HG02840 (cell line): ENCODE data around the gene HEMK1.

Experiments
- ATAC-seq: cut with Tn5 transposase; IDR thresholded peaks from one replicate; pipeline ENCODE4 v1.9.1; 2021; ENCODE audit warnings: mild to moderate bottlenecking, moderate library complexity, moderate number of reproducible peaks; ENCODE audit not compliant: unreplicated experiment, low FRiP score

HEMK1 gene

DNA sequence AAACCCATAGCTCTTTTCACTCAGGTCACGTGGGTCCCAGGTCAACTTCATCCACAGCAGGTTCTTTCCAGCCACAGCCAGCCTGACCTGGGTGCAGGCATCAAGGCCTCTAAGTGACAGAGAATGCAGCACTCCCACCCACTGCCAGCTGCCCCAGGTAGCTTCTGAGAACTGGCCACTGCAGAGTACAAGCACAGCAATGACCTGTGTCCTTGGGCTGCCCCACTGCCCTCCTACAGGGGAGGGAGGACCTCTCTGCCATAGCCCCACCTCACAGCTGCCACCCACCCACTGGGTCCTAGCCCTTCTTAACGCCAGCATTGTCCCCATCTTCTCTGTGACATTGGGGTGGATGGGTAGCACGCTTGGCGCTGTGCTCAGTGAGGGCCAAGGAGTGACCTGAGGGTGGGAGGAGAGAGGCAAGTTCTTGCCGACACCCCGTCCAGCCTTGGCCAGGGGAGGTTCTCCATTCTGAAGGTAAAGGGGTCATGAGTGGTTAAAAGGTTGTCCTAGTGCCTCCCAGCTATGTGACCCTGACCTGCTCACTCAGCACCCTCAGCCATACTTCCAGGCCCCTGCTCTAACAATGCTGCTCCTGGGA lies 29.9 kb downstream of the HEMK1 start:
- ATAC-seq: no peak

DNA sequence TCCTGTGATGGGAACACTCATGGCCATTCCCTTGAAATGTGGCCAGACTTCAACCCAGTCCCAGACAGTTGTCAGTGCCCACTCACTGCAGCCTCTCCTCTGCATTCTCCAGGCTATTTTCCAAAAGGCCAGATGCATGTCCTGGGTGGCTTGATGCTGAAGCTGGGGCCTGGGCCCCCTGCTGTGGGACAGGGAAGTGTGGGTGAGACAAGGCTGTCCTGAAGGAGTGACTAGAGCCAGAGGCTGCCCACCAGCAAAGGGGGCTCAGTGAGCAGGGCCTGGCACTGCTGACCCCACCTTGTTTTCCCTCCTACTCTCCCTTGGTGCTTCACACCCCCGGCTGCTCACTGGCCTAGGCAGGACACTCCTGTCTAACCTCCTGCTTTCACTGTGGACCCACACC lies 30.4 kb downstream of the HEMK1 start:
- ATAC-seq: no peak

DNA sequence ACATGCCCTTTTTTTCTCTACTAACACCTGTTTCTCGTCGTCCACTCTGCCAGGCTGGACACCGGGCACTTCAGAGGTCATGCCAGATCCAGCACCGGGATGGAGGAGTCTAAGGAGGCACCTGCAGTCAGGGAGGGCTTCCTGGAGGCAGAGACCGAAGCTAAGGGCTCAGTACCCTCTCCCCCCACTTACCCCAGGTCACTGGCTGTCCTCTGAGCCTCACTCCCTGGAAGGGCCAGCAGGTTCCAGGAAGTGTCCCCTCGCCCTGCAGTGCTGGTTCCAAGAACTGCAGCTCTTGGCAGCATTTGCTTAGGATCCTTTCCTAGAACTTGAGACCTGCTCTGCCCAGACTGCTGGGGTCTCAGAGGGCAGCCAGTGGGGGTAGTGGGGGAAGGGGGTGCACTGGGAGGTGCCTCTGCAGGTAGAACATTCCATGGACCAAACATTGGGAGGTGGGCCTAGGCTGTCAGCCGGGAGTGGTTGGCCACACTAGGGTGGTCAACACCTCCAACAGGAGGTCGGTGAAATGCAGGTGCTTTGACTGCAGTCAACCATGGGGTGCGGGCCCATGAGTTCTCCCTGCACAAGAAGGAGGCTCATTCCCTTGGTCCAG lies 30.9 kb downstream of the HEMK1 start:
- no peak for ATAC-seq

DNA sequence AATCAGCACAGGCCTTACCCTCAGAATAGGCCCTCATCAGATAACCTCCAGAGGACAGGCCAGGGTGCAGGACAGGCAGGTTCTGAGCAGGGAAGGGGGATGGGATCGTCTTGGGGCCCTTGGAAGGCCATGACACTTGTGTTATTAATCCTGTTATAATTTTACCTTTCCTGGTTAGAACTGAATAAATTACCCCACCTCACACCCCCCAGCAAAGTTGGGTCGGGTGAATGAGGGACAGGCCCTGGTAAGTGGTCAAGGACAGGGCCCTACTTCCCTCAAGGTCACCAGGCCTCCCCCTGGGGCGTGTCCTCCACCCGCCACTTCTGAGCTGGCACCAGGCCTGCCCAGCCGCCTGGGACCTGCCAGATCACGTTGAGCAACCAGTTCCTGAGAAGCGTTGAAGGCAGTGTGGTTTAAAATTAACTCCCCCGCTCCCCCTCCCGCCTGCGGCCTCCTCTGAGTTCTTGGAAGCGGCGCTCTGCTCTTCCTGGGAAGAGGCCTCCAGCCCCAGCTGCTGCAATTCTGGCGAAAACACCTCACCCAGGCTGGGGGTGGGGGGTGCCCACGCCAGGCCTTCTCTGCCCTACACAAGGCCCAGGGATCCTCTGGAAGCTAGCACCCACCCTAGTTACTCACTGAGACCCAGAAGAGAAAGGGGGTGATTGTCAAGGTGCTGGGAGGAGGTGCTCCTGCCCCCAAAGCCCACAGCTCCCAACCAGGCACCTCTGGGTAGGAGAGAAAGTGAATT lies 31.7 kb downstream of the HEMK1 start:
- ATAC-seq: no peak

DNA sequence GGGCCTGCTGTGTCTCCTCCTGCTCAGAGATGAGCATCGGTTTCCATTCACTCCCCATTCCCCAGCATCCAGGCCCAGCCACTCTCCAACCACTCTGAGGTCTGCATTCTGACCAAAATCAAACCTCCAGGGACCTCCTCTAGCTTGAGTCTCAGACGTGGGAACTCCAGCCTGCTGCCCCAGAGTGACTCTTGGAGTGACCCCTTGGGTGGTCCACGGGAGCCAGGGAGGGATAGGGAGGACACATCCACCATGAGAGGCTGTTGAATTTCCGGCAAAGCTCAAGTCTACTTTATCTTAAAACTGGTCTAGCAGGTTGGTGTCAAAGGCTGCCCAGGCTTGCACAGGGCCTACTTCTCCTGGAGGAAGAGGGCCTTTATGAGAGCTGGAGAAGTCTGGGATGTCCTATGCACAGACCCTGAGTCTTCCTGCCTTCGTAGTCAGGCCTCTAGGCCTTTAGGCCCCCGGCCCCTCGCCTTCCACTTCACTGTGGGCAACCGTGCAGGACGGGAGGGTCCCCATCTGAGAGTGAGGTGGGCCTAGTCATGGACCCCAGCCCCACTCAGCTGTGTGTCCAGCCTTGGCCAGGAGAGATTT lies 33.4 kb downstream of the HEMK1 start:
- no peak for ATAC-seq

DNA sequence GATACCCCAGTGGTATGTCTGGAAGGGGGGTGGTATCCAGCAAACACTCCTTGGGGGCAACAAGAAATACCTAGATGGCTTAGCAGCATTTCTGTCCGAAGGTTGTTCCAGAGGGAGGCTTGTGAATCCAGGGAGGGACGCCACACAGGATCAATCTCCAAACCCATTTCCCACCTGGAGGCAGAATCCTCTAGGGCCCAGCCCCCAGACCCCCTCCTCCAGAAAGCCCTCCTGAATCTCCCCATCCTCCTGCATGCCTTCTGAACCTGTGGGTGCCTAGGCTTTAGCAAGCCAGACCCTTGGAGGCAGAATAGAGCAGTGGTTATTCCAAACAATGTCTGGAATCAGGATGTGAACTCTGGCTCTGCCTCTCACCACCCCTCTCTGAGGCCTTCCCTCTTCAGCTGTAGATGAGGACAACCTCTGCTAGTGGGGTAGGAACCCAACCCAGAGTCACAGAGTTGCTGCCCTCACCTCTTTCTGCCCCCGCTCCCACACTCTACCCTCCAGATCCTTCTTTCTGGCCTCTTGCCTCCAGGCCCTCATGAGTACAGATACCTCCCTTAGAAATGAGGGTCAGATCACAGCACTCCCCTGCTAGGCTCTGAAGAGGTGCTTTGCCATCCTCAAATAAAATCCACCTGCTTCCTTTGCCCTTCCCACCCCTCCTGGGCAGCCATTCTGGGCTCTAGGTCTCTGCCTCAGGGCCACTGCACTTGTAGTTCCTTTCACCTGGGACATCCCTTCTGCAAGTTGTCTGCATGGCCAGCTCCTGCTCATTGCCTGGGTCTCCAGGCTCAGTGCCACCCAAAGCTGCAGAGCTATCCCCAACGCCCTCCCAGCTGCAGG lies 34.2 kb downstream of the HEMK1 start:
- ATAC-seq: no peak

DNA sequence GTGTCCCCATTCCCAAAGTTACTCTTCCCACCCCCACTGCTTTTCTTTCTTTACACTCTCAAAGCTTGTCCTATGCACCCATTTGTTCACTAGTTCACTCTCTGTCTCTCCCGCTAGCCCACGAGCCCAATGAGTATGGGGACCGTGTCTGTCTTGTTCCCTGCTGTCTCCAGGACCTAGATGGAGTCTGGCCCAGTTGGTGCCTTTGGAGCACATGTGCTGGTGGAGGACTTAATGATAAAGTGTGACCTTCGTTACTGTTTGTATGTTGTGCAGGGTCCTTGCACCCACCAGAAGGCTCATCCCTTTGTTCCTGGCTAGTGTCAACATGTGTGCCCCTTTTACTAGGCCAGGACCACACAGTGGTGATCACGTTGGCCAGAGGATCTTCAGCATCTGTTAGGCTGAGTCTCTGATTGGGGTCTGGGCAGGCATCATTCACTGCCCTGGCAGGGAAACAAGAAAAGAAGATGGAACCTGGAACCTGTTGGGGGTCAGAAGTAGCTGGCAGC lies 34.8 kb downstream of the HEMK1 start:
- no peak for ATAC-seq

DNA sequence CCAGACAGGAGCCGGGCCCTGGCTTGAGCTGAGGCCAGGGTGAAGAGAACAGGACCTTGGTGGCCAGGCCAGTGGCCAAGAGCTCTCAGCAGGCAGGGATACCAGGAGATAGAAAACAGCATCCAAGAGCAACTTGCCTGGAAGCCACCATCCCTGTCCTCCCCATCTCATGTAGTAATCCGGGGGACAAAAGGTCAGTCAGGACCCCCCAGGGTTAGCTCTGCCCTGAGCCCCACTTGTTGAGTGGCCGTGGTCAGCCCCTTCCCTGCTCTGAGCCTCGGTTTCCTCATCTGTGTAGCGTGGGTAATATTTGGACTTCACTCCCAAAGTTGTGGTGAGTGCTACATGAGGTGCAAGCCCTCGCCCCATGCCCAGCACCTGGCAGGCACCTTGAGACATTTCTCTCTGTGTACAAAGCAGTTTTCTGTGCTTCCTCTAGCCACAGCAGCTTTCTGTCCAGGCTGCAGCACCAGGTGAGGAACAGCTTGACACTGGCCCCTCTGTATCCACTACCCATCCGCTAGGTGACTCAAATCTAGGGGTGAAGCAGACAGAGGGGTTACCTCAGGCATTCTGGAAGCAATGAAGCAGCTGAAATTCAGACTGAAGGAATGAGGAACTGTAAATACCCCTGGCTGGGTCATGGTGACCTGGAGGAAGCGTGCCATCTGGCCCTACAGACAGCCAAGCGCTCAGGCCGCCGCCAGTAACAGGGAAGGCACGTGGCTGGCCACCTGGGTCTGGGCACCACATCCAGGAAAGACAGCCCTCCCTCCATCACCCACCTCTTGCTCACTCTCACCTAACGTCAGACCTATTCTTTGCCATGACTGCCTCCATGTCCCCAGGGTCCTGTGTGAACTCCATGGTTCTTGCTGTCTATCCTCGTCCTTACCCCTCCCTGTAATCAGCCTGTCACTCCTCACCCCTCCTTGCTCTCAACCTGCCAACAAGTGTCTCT lies 35.6 kb downstream of the HEMK1 start:
- ATAC-seq: no peak

DNA sequence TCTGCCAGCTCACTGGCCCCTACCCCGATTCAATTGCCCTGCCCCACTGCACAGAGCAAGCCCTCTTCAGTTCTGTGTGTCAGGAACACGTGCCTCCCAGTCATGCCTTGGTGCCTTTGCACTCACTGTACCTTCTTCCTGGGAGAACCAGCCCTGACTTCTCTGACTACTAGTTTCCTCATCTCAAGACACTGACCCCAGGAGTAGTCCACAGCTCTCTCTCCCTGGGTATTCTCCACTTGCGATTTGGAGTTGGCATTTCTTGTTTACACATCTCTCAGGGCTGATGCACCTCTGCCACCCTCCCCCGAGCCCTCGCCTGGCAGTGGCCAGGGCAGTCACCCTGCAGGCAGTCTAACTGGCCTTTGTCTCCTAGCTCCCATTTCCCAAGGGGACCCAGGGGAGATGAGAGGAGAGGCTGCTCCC lies 36.6 kb downstream of the HEMK1 start:
- no peak for ATAC-seq

DNA sequence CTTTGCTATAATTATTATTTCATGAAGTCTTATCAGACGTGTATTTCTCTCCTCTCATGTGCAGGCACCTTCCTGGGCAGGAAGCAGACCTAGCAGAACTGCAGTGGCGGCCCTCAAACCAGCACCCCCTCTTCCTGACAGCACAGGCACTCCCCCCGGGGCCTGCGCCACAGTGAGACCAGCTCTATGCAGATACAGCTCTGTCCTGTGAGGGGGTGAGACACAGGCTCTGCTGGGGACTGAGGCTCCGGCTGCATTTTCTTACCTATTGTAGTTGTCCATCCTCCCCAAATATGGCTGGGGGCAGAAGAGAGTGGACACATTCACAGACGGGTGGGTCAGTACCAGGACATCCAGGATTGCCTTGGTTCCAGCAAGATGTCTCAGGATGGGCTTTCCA lies 37.3 kb downstream of the HEMK1 start:
- ATAC-seq: no peak

DNA sequence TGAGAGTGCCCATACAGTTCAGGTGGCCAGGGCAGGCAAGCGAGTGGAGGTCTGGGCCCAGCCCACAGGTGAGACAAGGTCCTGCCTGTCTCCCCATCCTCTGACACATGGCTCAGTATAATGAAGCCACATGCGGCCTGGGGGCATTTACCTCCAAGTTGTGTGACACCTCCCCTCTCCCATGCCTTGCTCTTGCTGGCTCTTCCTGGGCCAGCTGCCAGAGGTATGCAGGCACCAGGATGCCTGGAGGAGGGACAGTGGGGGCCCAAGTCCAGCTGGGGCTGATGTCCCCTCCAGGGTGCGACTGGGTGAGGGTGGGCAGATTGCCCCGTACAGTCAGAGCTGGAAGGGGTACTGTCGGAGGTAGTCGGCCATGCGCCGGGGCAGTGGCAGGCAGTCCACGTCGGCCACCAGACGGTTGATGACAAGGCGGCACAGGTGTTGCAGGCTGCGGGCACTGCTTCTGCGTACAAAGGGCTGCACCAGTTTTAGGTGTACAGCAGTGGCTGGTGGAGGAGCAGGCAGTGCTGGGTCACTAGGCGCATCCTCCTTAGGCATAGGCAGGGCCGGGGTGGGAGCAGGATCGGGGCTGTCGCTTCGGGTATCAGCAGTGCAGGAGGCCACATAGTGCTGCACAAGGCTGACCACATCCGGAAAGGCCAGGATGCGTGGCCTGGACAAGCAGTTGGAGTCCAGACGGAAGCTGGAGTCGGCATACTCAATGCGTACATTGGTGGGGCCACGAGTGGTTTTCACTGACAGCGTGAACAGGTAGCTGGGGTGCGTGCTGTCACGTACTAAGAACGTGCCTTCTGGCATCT lies 38.2 kb downstream of the HEMK1 start:
- no peak for ATAC-seq

DNA sequence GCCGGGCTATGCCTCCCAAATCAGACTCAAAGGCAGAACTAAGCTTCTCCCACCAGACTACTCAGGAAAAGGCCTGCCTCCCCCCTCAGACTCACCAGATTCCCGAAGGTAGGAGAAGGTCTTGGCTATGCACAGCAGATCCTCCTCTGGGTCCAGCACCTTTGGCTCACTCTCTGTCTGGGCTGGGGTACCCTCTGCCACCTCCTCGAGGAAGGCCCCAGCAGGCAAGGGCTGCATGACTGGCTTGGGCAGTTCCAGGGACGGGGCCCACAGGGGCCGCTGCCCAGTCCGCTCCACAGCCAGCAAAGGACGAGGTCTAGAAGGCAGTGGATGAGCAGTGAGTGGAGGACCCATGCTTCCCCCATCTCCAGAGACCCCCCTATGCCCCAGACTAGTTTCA lies 39.0 kb downstream of the HEMK1 start:
- no peak for ATAC-seq

DNA sequence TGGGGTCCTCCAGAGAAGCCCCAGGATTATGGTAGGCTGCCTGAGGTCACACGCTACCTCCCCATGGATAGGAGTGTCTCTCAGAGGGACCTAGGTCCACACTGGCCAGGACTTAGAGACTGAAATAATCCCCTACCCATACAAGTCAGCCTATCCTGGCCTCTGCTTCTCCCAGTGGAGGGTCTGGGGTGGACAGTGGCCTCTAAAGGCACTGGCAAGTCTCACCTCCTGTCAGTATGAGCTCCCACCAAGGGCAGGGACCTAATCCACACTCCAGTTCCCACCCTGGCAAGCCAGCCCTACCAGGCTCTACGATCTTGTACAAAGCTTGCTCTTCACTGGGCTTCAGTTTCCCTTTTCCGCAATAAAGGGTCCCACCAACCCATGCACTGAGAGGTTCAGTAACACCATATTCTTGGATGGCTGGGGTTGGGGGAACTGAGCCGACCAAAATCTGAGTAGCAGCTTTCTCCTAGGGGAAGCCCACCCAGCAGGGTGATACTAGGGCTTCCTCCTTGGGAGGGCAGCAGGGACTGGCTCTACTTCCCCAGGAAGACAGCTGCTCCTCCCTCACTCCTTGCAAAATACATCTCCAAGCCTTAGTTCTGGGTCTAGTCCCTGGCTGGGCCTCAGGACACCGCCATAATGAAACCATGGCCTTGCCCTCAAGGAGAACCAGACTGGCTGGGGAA lies 39.9 kb downstream of the HEMK1 start:
- ATAC-seq: no peak

DNA sequence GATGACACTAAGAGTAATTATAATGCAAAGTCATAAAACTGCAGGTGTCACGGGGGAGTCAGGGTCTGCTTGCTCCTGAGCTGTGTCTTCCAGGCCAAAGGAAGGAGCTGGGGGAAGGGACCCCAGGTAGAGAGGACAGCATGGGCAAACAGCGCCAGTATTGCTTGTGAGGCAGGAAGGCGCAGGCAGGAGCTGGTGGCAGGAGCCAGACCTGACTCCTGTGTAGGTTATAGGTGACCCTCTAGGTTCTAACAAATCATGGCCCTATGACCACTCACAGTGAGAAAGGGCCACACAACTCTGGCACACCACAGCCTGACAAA lies 40.4 kb downstream of the HEMK1 start:
- no peak for ATAC-seq

DNA sequence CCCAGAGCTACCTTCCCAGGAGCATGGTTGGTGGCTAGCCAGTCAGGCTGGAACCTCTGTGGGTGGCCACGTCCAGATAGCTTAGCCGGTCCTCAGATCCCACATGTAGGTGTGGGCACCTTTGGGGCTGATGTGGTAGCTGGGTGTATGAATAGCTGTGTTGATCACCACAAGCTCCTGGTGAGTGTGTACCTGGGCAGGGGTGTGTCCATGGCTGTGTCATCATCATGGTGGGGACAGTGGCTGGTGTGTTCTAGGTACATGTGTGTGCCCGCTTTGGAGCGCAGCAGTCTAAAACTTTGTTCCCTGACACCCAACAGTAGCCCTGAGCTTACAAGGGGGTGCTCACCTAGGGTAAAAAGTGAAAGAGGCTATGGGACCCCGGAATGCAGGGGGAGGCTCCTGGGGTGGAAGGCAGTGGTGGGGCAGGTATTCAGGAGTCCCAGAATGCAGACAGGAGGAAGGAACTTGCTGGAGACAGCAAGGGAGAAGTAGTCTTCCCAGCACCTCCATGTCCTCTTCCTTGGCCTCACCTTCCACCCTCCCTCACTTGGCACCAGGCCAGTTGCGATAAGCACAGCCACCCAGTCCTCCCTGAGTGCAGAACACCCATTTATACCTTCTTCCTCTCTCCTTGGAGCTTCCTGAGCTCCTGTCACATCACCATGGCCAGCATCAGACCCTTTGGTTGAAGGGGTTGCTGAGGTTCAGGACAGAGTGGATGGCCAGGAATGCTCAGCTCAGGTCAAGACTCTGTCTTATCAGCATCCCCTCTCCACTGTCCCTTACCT lies 41.1 kb downstream of the HEMK1 start:
- ATAC-seq: no peak

DNA sequence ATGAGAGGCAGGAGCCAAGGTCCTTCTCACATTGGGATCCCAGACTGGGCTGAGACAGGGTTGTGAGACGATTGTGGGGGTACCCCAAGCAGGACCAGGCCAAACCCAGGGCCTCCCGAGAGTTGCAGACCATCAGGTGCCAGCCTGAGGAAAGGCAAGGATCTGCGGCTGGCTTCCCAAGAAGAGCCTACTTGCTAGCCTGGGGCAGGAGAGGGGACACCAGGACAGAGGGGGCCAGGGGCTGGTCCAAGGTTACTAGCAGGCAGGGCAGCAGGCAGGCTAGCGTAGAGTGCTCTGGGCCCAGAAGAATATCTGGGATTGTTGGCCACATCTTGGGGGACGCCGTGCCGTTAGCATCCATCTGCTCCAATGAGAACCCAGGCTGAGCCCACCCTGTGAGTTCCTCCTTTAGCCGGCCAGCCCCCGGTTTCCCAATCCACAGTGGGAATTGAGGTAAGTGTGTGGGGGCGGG lies 41.7 kb downstream of the HEMK1 start:
- ATAC-seq: no peak
